WTC11 (cell line): ENCODE data around the gene SUMF1. TPM values are rescaled to one million over a fixed set of nuclear protein-coding genes. Genes with fewer than 3 reads are reported as not detected.

Experiments used
- ATAC-seq: fragments of 200-7000 bp; cut with Tn5 transposase; 2 replicates; pipeline ENCODE4 v1.10.0; 2021; ENCODE audit warnings: mild to moderate bottlenecking, moderate library complexity
- CTCF ChIA-PET: fragments of 300-600 bp; sonication (Branson Sonifier 250); formaldehyde crosslinking; loops from one replicate; lab custom pipeline; 2021; ENCODE audit warnings: antibody characterized with exemption; lab: Charles Lee
- POLR2A ChIA-PET: fragments of 350-600 bp; sonication (Branson Sonifier 250); formaldehyde crosslinking; loops from one replicate; lab custom pipeline; 2021; ENCODE audit warnings: antibody characterized with exemption; lab: Charles Lee
- DNase-seq: peaks from one replicate; pipeline ENCODE4 v3.0.0; 2021; ENCODE audit warnings: low spot score
- H3K27ac Mint-ChIP-seq: 2 replicates; pipeline ENCODE4 v1.8.0; 2021; ENCODE audit warnings: mixed read lengths
- H3K27me3 Mint-ChIP-seq: 2 replicates; pipeline ENCODE4 v1.8.0; 2021; ENCODE audit warnings: low read depth, mild to moderate bottlenecking, moderate library complexity, mixed read lengths
- H3K36me3 Mint-ChIP-seq: 2 replicates; pipeline ENCODE4 v1.8.0; 2021; ENCODE audit warnings: mixed read lengths
- H3K4me1 Mint-ChIP-seq: 2 replicates; pipeline ENCODE4 v1.8.0; 2022; ENCODE audit warnings: mixed read lengths
- H3K4me3 Mint-ChIP-seq: 2 replicates; pipeline ENCODE4 v1.8.0; 2021; ENCODE audit warnings: mild to moderate bottlenecking, moderate library complexity, mixed read lengths
- H3K9me3 Mint-ChIP-seq: 2 replicates; pipeline ENCODE4 v1.8.0; 2021; ENCODE audit warnings: mixed read lengths
- ARID4B ChIP-seq: sonication (generic); formaldehyde crosslinking; IDR thresholded peaks from 2 replicates; pipeline ENCODE4 v1.8.0; 2023; ENCODE audit warnings: missing genetic modification reagents, mild to moderate bottlenecking, borderline replicate concordance
- ATF1 ChIP-seq: sonication (generic); formaldehyde crosslinking; IDR thresholded peaks from 2 replicates; pipeline ENCODE4 v1.8.1; 2023; ENCODE audit warnings: mild to moderate bottlenecking, moderate library complexity, missing genetic modification reagents
- CDX4 ChIP-seq: fragments of 250-450 bp; sonication (Bioruptor Pico); IDR thresholded peaks from 2 replicates; pipeline ENCODE4 v1.9.0; 2021; ENCODE audit warnings: moderate library complexity, mild to moderate bottlenecking, inconsistent platforms, borderline replicate concordance
- CREM ChIP-seq: sonication (generic); formaldehyde crosslinking; IDR thresholded peaks from 2 replicates; pipeline ENCODE4 v1.8.1; 2022; ENCODE audit warnings: mild to moderate bottlenecking, missing genetic modification reagents, moderate library complexity
- ELF4 ChIP-seq: sonication (generic); formaldehyde crosslinking; IDR thresholded peaks from 2 replicates; pipeline ENCODE4 v1.8.1; 2022; ENCODE audit warnings: low read depth, mild to moderate bottlenecking, moderate library complexity, missing genetic modification reagents
- FOXP4 ChIP-seq: sonication (generic); formaldehyde crosslinking; IDR thresholded peaks from 2 replicates; pipeline ENCODE4 v1.8.0; 2022; ENCODE audit warnings: mild to moderate bottlenecking, missing genetic modification reagents
- GABPB1 ChIP-seq: sonication (generic); formaldehyde crosslinking; IDR thresholded peaks from 2 replicates; pipeline ENCODE4 v1.8.1; 2023; ENCODE audit warnings: mild to moderate bottlenecking, missing genetic modification reagents
- MYBL2 ChIP-seq: sonication (generic); formaldehyde crosslinking; IDR thresholded peaks from 2 replicates; pipeline ENCODE4 v1.8.1; 2023; ENCODE audit warnings: mild to moderate bottlenecking, moderate library complexity, missing genetic modification reagents
- NFATC4 ChIP-seq: fragments of 250-450 bp; sonication (Bioruptor Pico); IDR thresholded peaks from 2 replicates; pipeline ENCODE4 v1.9.0; 2021; ENCODE audit warnings: mild to moderate bottlenecking
- TEAD4 ChIP-seq: sonication (generic); formaldehyde crosslinking; IDR thresholded peaks from 2 replicates; pipeline ENCODE4 v1.8.0; 2022; ENCODE audit warnings: mild to moderate bottlenecking, missing genetic modification reagents
- ZNF281 ChIP-seq: sonication (generic); formaldehyde crosslinking; IDR thresholded peaks from 2 replicates; pipeline ENCODE4 v1.8.0; 2023; ENCODE audit warnings: mild to moderate bottlenecking, missing genetic modification reagents
- ZNF416 ChIP-seq: fragments of 250-450 bp; sonication (Bioruptor Pico); IDR thresholded peaks from 2 replicates; pipeline ENCODE4 v1.9.0; 2021; ENCODE audit warnings: mild to moderate bottlenecking, inconsistent platforms
- ZNF425 ChIP-seq: fragments of 250-450 bp; sonication (Bioruptor Pico); conservative IDR thresholded peaks from 2 replicates; pipeline ENCODE4 v1.9.0; 2021; ENCODE audit warnings: mild to moderate bottlenecking
- ZNF512 ChIP-seq: sonication (generic); formaldehyde crosslinking; IDR thresholded peaks from 2 replicates; pipeline ENCODE4 v1.8.1; 2022; ENCODE audit warnings: missing genetic modification reagents, borderline replicate concordance
- total RNA-seq: library from RNA; stranded (reverse); gene quantifications from 3 replicates; pipeline ENCODE4 v1.2.3, GENCODE V29; 2021

Gene SUMF1
- total RNA-seq, 1 experiment from 2014 or later: 10.4 TPM

- TF ChIP-seq ARID4B (CRISPR knock-in tag) (no peak), ATF1 (CRISPR knock-in tag) (no peak), ZNF512 (no peak), CREM (no peak), ZNF281 (CRISPR knock-in tag) (no peak), CDX4 (no peak), ZNF425 (no peak), ZNF416 (CRISPR knock-in tag) (no peak), ELF4 (CRISPR knock-in tag) (no peak), MYBL2 (CRISPR knock-in tag) (no peak)
Measured at GRCh38 chr3:4511491-4512262, 44.6 kb upstream of the SUMF1 start (continued).

GRCh38 chr3:4509983-4510755, 43.1 kb upstream of the SUMF1 start:
- CTCF ChIA-PET: no interaction called here
- ATAC-seq: no peak
- DNase-seq: no peak
- H3K9me3 Mint-ChIP-seq: no peaks in the 10 kb centered on the region
- H3K36me3 Mint-ChIP-seq: no peaks in the 10 kb centered on the region
- H3K27ac Mint-ChIP-seq: 0 out of 2 replicates have a peak overlapping the region, but pooled peaks have one; percentile 7
- no peaks in the 10 kb centered on the region for H3K27me3 Mint-ChIP-seq
- POLR2A ChIA-PET: interaction anchor here (2.0 kb wide), 1 partner anchor 16 kb away, joined by 9 read pairs; the partner anchor contains the start of gene ITPR1
- peaks cover 29% of the 10 kb centered on the region for H3K4me1 Mint-ChIP-seq
- H3K4me3 Mint-ChIP-seq: no peak overlapping the region
- no peak for TF ChIP-seq ZNF512
- no peak for TF ChIP-seq TEAD4 (CRISPR knock-in tag)
- TF ChIP-seq GABPB1 (CRISPR knock-in tag): no peak
- no peak for TF ChIP-seq ZNF416 (CRISPR knock-in tag)
- no peak for TF ChIP-seq FOXP4
- no peak for TF ChIP-seq NFATC4 (CRISPR knock-in tag)
- no peak for TF ChIP-seq ZNF281 (CRISPR knock-in tag)
